ENCODE data around the gene BTN3A1. TPM values are rescaled to one million over a fixed set of nuclear protein-coding genes. Genes with fewer than 3 reads are reported as not detected.

BTN3A1 gene
- total RNA-seq, 4 donors from 2014 or later, result 2.5 to 3.5 (median 3.1) TPM

DNA sequence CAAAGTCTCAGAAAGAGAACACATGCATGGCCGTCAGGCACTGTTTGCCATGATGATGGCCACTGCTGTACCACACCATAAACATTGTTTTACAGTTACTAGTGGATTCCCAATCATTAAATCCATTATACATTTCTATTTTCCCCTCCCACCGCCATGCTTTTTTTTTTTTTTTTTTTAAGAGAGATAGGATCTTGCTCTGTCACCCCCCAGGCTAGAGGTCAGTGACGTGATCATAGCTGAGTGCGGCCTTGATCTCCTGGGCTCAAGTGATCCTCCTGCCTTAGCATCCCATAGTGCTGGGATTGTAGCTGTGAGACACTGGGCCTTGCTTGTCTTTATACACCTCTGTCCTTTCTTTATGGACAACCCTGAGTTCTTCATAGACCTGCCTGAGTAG, 33.9 kb downstream of the BTN3A1 start:
- Histone ChIP-seq H3K27me3 (no peaks in the 10 kb centered on the region), H3K9me3 (no peaks in the 10 kb centered on the region), H3K4me3 (no peak overlapping the region), H3K27ac (no peak overlapping the region), H3K36me3 (no peaks in the 10 kb centered on the region), H3K4me1 (peaks cover 0 to 6% of the 10 kb centered on the region in 2 donors)
- in situ Hi-C loops (cut with MboI; ENCODE audit: low sequenced_read_pairs in 4 of 4) (no loop called here), intact Hi-C loops (cut with DNase I; ENCODE audit: low total_unique reads) (no loop called here)
- no peak for ATAC-seq
- TF ChIP-seq CTCF (IDR thresholded peaks at IDR 0.05 in 4 of 5, conservative IDR thresholded peaks at IDR 0.05 in 1 of 5), result no peak
- TF ChIP-seq POLR2A (IDR thresholded peaks at IDR 0.05), result no peak
- no peak for DNase-seq

GRCh38 chr6:26437550-26437949, 35.5 kb downstream of the BTN3A1 start:
- intact Hi-C loops (cut with DNase I; ENCODE audit: low total_unique reads), result no loop called here
- H3K4me3 ChIP-seq, result no peak overlapping the region

GRCh38 chr6:26438000-26438399, 35.9 kb downstream of the BTN3A1 start:
- ATAC-seq (no peak), DNase-seq (no peak)
- no peaks in the 10 kb centered on the region for H3K36me3 ChIP-seq
- H3K27ac ChIP-seq, result no peak overlapping the region
- no peaks in the 10 kb centered on the region for H3K27me3 ChIP-seq
- in situ Hi-C loops (cut with MboI; ENCODE audit: low sequenced_read_pairs in 4 of 4) (no loop called here), intact Hi-C loops (cut with DNase I; ENCODE audit: low total_unique reads) (no loop called here)
- H3K4me3 ChIP-seq, result no peak overlapping the region
- no peaks in the 10 kb centered on the region for H3K9me3 ChIP-seq
- no peak for TF ChIP-seq POLR2A (IDR thresholded peaks at IDR 0.05)
- TF ChIP-seq CTCF (IDR thresholded peaks at IDR 0.05 in 4 of 5, conservative IDR thresholded peaks at IDR 0.05 in 1 of 5), result no peak
- peaks cover 0 to 6% of the 10 kb centered on the region in 2 donors for H3K4me1 ChIP-seq

More at GRCh38 chr6:26437550-26437949, 35.5 kb downstream of the BTN3A1 start:
- in situ Hi-C loops (cut with MboI; ENCODE audit: low sequenced_read_pairs in 4 of 4), result no loop called here
- no peak for ATAC-seq
- H3K27me3 ChIP-seq, result no peaks in the 10 kb centered on the region
- H3K27ac ChIP-seq, result no peak overlapping the region
- DNase-seq, result no peak
- TF ChIP-seq POLR2A (IDR thresholded peaks at IDR 0.05), result no peak
- no peak for TF ChIP-seq CTCF (IDR thresholded peaks at IDR 0.05 in 4 of 5, conservative IDR thresholded peaks at IDR 0.05 in 1 of 5)
- H3K36me3 ChIP-seq, result no peaks in the 10 kb centered on the region
- H3K4me1 ChIP-seq, result peaks cover 0 to 6% of the 10 kb centered on the region in 2 donors
- no peaks in the 10 kb centered on the region for H3K9me3 ChIP-seq

GRCh38 chr6:26439151-26440125, 37.4 kb downstream of the BTN3A1 start:
- TF ChIP-seq CTCF (IDR thresholded peaks at IDR 0.05 in 4 of 5, conservative IDR thresholded peaks at IDR 0.05 in 1 of 5) (no peak), POLR2A (IDR thresholded peaks at IDR 0.05) (no peak)
- peak overlapping the region; percentile 60 to 84 (median 74) for H3K27ac ChIP-seq

More at GRCh38 chr6:26439151-26440125, 37.4 kb downstream of the BTN3A1 start:
- Histone ChIP-seq H3K36me3 (no peaks in the 10 kb centered on the region), H3K4me3 (peak overlapping the region; percentile 46 to 60 (median 58)), H3K9me3 (no peaks in the 10 kb centered on the region), H3K4me1 (peaks cover 0 to 6% of the 10 kb centered on the region in 2 donors), H3K27me3 (no peaks in the 10 kb centered on the region)
- DNase-seq (no peak), ATAC-seq (no peak)
- intact Hi-C loops (cut with DNase I; ENCODE audit: low total_unique reads), result no loop called here
- in situ Hi-C loops (cut with MboI; ENCODE audit: low sequenced_read_pairs in 4 of 4), result no loop called here
